Duodenal mucosa (tissue), 2 donors: ENCODE data around the gene TMEM219.

Experiments
- H3K27ac ChIP-seq: one replicate; pipeline ENCODE4 v1.7.0; 2013; ENCODE audit warnings: low read depth, low read length
- H3K27me3 ChIP-seq, 2 donors: one replicate each; pipeline ENCODE4 v1.7.0; 2013; ENCODE audit warnings: low read length in 2 of 2, control low read depth in 1 of 2; ENCODE audit not compliant: insufficient read depth in 2 of 2, control insufficient read depth in 1 of 2
- H3K36me3 ChIP-seq, 2 donors: one replicate each; pipeline ENCODE4 v1.7.0; 2013; ENCODE audit warnings: low read length in 2 of 2, control low read depth in 1 of 2; ENCODE audit not compliant: insufficient read depth in 2 of 2, control insufficient read depth in 1 of 2
- H3K4me1 ChIP-seq, 2 donors: one replicate each; pipeline ENCODE4 v1.7.0; 2013; ENCODE audit warnings: low read length in 2 of 2, control low read depth in 1 of 2; ENCODE audit not compliant: insufficient read depth in 2 of 2, control insufficient read depth in 1 of 2
- H3K4me3 ChIP-seq, 2 donors: one replicate each; pipeline ENCODE4 v1.7.0; 2013; ENCODE audit warnings: low read length in 2 of 2, low read depth in 1 of 2
- H3K9ac ChIP-seq, 2 donors: one replicate each; pipeline ENCODE4 v1.7.0; 2013; ENCODE audit warnings: low read length in 2 of 2, low read depth in 1 of 2
- H3K9me3 ChIP-seq, 2 donors: one replicate each; pipeline ENCODE4 v1.7.0; 2013; ENCODE audit warnings: low read length in 2 of 2, control low read depth in 1 of 2; ENCODE audit not compliant: control insufficient read depth in 1 of 2

Gene TMEM219

GRCh38 chr16:29989111-29989858 lies 27.4 kb downstream of the TMEM219 start:
- Histone ChIP-seq H3K4me3 (no peak overlapping the region), H3K27ac (no peak overlapping the region), H3K9me3 (no peaks in the 10 kb centered on the region), H3K9ac (no peak overlapping the region), H3K27me3 (no peaks in the 10 kb centered on the region), H3K36me3 (peaks cover 54 to 82% of the 10 kb centered on the region in 2 donors), H3K4me1 (peaks cover 4 to 8% of the 10 kb centered on the region in 2 donors)

DNA sequence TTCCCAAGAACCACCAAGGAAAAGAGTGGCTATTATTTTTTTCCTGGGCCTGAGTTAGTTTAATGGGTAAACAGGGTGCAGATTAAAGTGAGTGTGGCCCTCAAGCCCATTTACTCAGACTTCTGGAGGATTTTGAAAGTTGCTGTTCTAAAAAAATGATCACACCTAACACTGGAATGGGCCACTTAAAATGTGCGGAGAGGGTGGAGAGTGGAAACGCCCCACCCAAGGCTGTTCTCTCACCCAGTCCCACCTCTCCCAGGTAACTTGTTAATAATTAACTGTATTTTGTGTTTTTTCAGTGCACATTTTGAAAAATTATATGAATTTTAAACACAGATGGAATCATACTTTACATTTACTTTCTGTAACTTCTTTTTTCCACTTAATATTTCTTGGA lies 28.2 kb downstream of the TMEM219 start:
- no peak overlapping the region for H3K4me3 ChIP-seq
- H3K9me3 ChIP-seq: no peaks in the 10 kb centered on the region
- H3K27me3 ChIP-seq: no peaks in the 10 kb centered on the region
- H3K27ac ChIP-seq: no peak overlapping the region
- no peak overlapping the region for H3K9ac ChIP-seq
- peaks cover 12 to 15% of the 10 kb centered on the region in 2 donors for H3K4me1 ChIP-seq
- peaks cover 48 to 75% of the 10 kb centered on the region in 2 donors for H3K36me3 ChIP-seq

- Histone ChIP-seq H3K4me1 (peaks cover 12 to 16% of the 10 kb centered on the region in 2 donors), H3K9ac (no peak overlapping the region), H3K4me3 (no peak overlapping the region), H3K27ac (no peak overlapping the region), H3K36me3 (peaks cover 39 to 65% of the 10 kb centered on the region in 2 donors), H3K9me3 (no peaks in the 10 kb centered on the region), H3K27me3 (no peaks in the 10 kb centered on the region)
These were observed 29.1 kb downstream of the TMEM219 start for GRCh38 chr16:29990883-29991570.

DNA sequence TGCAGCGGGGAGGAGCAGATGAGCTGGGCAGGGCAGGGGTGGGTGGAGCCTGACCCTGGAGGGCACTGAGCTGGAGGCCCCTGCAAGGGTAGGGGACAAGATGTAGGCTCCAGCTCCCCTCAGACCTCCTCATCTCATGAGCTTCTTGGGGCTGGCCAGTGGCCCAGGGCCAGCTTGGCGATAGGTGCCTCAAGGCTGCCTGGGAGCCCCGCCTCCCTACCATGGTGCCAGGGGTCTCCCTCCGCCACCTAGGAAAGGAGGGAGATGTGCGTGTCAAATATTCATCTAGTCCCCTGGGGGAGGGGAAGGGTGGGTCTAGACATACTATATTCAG lies 29.7 kb downstream of the TMEM219 start:
- H3K27ac ChIP-seq: no peak overlapping the region
- H3K9me3 ChIP-seq: no peaks in the 10 kb centered on the region
- peaks cover 34 to 60% of the 10 kb centered on the region in 2 donors for H3K36me3 ChIP-seq
- no peak overlapping the region for H3K4me3 ChIP-seq
- no peaks in the 10 kb centered on the region for H3K27me3 ChIP-seq
- peaks cover 15 to 16% of the 10 kb centered on the region in 2 donors for H3K4me1 ChIP-seq
- H3K9ac ChIP-seq: no peak overlapping the region

DNA sequence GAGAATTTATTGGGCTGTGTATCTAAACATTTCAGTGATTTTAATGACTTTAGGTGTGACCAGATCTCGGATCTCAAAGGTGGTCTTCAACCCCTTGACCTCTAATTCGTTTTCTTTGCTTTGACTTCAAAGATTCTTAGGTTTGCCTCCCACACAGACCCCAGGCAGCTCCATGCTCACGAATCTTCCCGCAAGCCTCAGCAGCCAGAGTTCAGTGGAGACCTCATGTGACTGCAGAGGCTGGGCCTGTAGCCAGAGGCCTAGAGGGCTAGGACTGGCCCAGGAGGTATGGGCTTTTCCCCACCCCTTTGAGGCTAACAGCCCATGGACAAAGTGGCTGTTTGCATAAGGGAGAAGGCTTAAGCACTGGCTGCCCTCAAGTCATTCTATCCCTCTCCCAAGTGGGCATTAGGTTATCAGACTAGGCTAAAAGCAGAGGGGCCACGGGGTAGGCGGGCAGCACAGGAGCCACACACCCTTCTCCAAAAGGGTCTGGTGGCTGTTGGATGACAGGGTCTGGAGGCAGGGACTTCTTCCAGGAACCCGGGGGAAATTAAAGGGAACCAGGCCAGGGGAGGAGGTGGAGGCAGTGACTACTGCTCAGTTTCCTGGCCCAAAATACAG lies 30.6 kb downstream of the TMEM219 start:
- H3K9ac ChIP-seq: no peak overlapping the region
- H3K27ac ChIP-seq: no peak overlapping the region
- H3K9me3 ChIP-seq: no peaks in the 10 kb centered on the region
- no peak overlapping the region for H3K4me3 ChIP-seq
- peaks cover 22% of the 10 kb centered on the region in 2 donors for H3K4me1 ChIP-seq
- no peaks in the 10 kb centered on the region for H3K27me3 ChIP-seq
- H3K36me3 ChIP-seq: peaks cover 30 to 56% of the 10 kb centered on the region in 2 donors

GRCh38 chr16:29993191-29993902 lies 31.5 kb downstream of the TMEM219 start:
- no peaks in the 10 kb centered on the region for H3K9me3 ChIP-seq
- no peak overlapping the region for H3K9ac ChIP-seq
- no peak overlapping the region for H3K27ac ChIP-seq
- H3K27me3 ChIP-seq: no peaks in the 10 kb centered on the region
- peaks cover 24 to 52% of the 10 kb centered on the region in 2 donors for H3K36me3 ChIP-seq
- no peak overlapping the region for H3K4me3 ChIP-seq
- peaks cover 22% of the 10 kb centered on the region in 2 donors for H3K4me1 ChIP-seq

DNA sequence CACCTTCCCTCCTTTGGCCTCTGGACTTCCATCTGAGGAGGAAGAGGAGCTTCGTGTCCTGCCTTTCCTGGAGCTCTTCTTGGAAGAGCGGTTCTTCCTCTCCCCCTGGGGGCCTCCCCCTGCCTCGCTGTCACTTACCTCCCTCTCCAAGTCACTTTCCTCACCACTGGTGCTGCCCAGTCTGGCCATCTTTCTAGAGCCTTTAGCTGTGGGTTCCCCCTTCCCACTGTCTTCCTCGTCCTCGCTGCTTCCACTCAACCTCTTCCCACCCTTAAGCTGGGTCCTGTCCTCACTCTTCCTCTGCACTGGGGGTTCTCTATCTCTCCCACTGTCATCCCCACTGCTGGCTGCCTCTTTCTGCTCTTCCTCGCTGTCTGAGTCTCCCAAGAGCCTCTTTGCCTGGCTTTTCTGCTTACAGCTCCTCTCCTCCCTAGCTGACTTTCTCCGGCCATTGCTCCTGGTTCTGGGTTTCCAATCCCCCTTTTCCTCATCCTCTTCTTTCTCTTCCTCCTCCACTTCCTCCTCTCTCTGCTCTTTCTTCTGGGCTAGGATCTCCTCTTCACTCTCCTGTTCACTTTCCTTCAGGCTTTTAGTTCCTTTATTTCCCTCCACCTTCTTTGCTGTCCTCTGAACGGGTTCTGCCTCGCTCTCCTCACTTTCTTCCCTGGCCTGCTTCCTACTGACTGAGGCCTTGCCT lies 32.2 kb downstream of the TMEM219 start:
- Histone ChIP-seq H3K27me3 (no peaks in the 10 kb centered on the region), H3K27ac (no peak overlapping the region), H3K36me3 (peaks cover 17 to 46% of the 10 kb centered on the region in 2 donors), H3K4me3 (peak overlapping the region; percentile 97), H3K4me1 (peaks cover 22% of the 10 kb centered on the region in 2 donors), H3K9me3 (no peaks in the 10 kb centered on the region), H3K9ac (no peak overlapping the region)

- Histone ChIP-seq H3K9me3 (no peaks in the 10 kb centered on the region), H3K27ac (peak overlapping the region; percentile 97), H3K36me3 (peaks cover 12 to 45% of the 10 kb centered on the region in 2 donors), H3K27me3 (no peaks in the 10 kb centered on the region), H3K9ac (peak overlapping the region; percentile 50 to 95), H3K4me3 (peak overlapping the region; percentile 97), H3K4me1 (peaks cover 22% of the 10 kb centered on the region in 2 donors)
These were observed 32.9 kb downstream of the TMEM219 start for GRCh38 chr16:29994600-29995323.

- Histone ChIP-seq H3K9me3 (no peaks in the 10 kb centered on the region), H3K36me3 (peaks cover 9 to 47% of the 10 kb centered on the region in 2 donors), H3K4me1 (peaks cover 22% of the 10 kb centered on the region in 2 donors), H3K27ac (peak within 1 kb of the TSS; percentile 97), H3K27me3 (no peaks in the 10 kb centered on the region), H3K9ac (peak within 1 kb of the TSS; percentile 82 to 95), H3K4me3 (peak within 1 kb of the TSS; percentile 97)
These were observed 33.5 kb downstream of the TMEM219 start, which contains the start of gene HIRIP3 for GRCh38 chr16:29995324-29995910. HIRIP3 (minus strand) TSS chr16:29995617; CDS start chr16:29995605, 12 bp downstream.
